Activated CD4-positive, alpha-beta T cell treated with anti-CD3 and anti-CD28 coated beads for 36 hours (primary cell): ENCODE measurements around the gene SSR1. TPM values are rescaled to one million over a fixed set of nuclear protein-coding genes. Genes with fewer than 3 reads are reported as not detected.
"Not testable (repeated sequence)": the region's sequence is repeated elsewhere in the genome, so short reads cannot be mapped to it uniquely, and the experiment has no call there.

Experiments
- ATAC-seq: fragments of 200-7000 bp; cut with Tn5 transposase; one replicate; pipeline ENCODE4 v1.10.0; 2021; ENCODE audit warnings: mild to moderate bottlenecking, moderate library complexity
- CTCF ChIA-PET: fragments of 350-600 bp; sonication (Branson Sonifier 250); formaldehyde crosslinking; loops from one replicate; lab custom pipeline; 2021; ENCODE audit warnings: antibody characterized with exemption; lab: Charles Lee
- POLR2A ChIA-PET: fragments of 350-600 bp; sonication (Branson Sonifier 250); formaldehyde crosslinking; loops from one replicate; lab custom pipeline; 2021; ENCODE audit warnings: antibody characterized with exemption, inconsistent platforms; lab: Charles Lee
- DNase-seq: peaks from one replicate; pipeline ENCODE4 v3.0.0-alpha.2; 2020
- H3K27ac Mint-ChIP-seq: one replicate; pipeline ENCODE4 v1.8.0; 2021; ENCODE audit warnings: mixed read lengths
- H3K27me3 Mint-ChIP-seq: one replicate; pipeline ENCODE4 v1.8.0; 2021; ENCODE audit warnings: mixed read lengths
- H3K36me3 Mint-ChIP-seq: one replicate; pipeline ENCODE4 v1.8.0; 2021; ENCODE audit warnings: low read depth, mixed read lengths
- H3K4me1 Mint-ChIP-seq: one replicate; pipeline ENCODE4 v1.8.0; 2021; ENCODE audit warnings: mixed read lengths
- H3K4me3 Mint-ChIP-seq: one replicate; pipeline ENCODE4 v1.8.0; 2021; ENCODE audit warnings: mild to moderate bottlenecking, moderate library complexity, mixed read lengths
- H3K9me3 Mint-ChIP-seq: one replicate; pipeline ENCODE4 v1.8.0; 2021; ENCODE audit warnings: low read depth, mixed read lengths
- intact Hi-C, 2 experiments: fragments of 100-400 bp; cut with DNase I in 1 of 2; cut with micrococcal nuclease in 1 of 2; formaldehyde crosslinking; loops; one replicate each; pipeline versions ENCODE4 v1.14.2 to v1.15.1; 2022 to 2024; cut with DNase I, micrococcal nuclease
- total RNA-seq, 2 experiments: library from RNA; stranded (reverse); gene quantifications; one replicate each; pipeline ENCODE4 v1.2.3, GENCODE V29; 2021

Gene SSR1
- total RNA-seq, 2 experiments from 2014 or later = 129 to 165 TPM

GRCh38 chr6:7338031-7338430 is 25.0 kb upstream of the SSR1 start:
- no peaks in the 10 kb centered on the region for H3K9me3 Mint-ChIP-seq
- H3K36me3 Mint-ChIP-seq = no peaks in the 10 kb centered on the region
- intact Hi-C loops = loop anchor here in 1 of 2 experiments (2.0 kb wide), 1 partner anchor 61 kb away; no protein-coding TSS in a partner anchor
- peaks cover 2% of the 10 kb centered on the region for H3K27me3 Mint-ChIP-seq
- peaks cover 2% of the 10 kb centered on the region for H3K4me1 Mint-ChIP-seq
- H3K27ac Mint-ChIP-seq = no peak overlapping the region
- POLR2A ChIA-PET = no interaction called here
- no peak for ATAC-seq
- H3K4me3 Mint-ChIP-seq = no peak overlapping the region
- CTCF ChIA-PET = interaction anchor here (1.5 kb wide), 1 partner anchor 54 kb away, joined by 3 read pairs; no protein-coding TSS in a partner anchor
- DNase-seq = no peak

- Mint-ChIP-seq H3K9me3 (no peaks in the 10 kb centered on the region), H3K4me1 (no peaks in the 10 kb centered on the region), H3K36me3 (no peaks in the 10 kb centered on the region), H3K4me3 (no peak overlapping the region), H3K27me3 (no peaks in the 10 kb centered on the region), H3K27ac (no peak overlapping the region)
- ATAC-seq (no peak), DNase-seq (no peak)
- intact Hi-C loops = no loop called here
- ChIA-PET CTCF (interaction anchor here (0.5 kb wide), 1 partner anchor 61 kb away, joined by 3 read pairs; no protein-coding TSS in a partner anchor), POLR2A (no interaction called here)
Measured at GRCh38 chr6:7335519-7335918, 22.5 kb upstream of the SSR1 start.

GRCh38 chr6:7334685-7335084 is 21.7 kb upstream of the SSR1 start:
- Mint-ChIP-seq H3K27me3 (no peaks in the 10 kb centered on the region), H3K4me3 (no peak overlapping the region), H3K9me3 (no peaks in the 10 kb centered on the region), H3K27ac (no peak overlapping the region), H3K36me3 (no peaks in the 10 kb centered on the region), H3K4me1 (no peaks in the 10 kb centered on the region)
- ATAC-seq (no peak), DNase-seq (no peak)
- intact Hi-C loops = no loop called here
- CTCF ChIA-PET = interaction anchor here (0.5 kb wide), 1 partner anchor 60 kb away, joined by 3 read pairs; no protein-coding TSS in a partner anchor
- POLR2A ChIA-PET = no interaction called here

- DNase-seq = no peak
- intact Hi-C loops = no loop called here
- Mint-ChIP-seq H3K27ac (no peak overlapping the region), H3K36me3 (no peaks in the 10 kb centered on the region), H3K27me3 (peaks cover 4% of the 10 kb centered on the region), H3K4me1 (no peaks in the 10 kb centered on the region), H3K9me3 (no peaks in the 10 kb centered on the region), H3K4me3 (no peak overlapping the region)
- no peak for ATAC-seq
- ChIA-PET CTCF (interaction anchor here (0.6 to 1.4 kb wide), 4 partner anchors 20 to 57 kb away, joined by 3 to 4 read pairs (median 3); no protein-coding TSS in a partner anchor), POLR2A (interaction anchor here (0.6 kb wide), 2 partner anchors 97 to 136 kb away, joined by 4 to 9 read pairs; no protein-coding TSS in a partner anchor)
Measured at GRCh38 chr6:7332090-7332745, 19.2 kb upstream of the SSR1 start.

GRCh38 chr6:7331452-7331851 is 18.5 kb upstream of the SSR1 start:
- DNase-seq = no peak
- Mint-ChIP-seq H3K27me3 (peaks cover 4% of the 10 kb centered on the region), H3K36me3 (no peaks in the 10 kb centered on the region), H3K27ac (no peak overlapping the region), H3K9me3 (no peaks in the 10 kb centered on the region), H3K4me1 (no peaks in the 10 kb centered on the region), H3K4me3 (no peak overlapping the region)
- intact Hi-C loops = no loop called here
- no peak for ATAC-seq
- POLR2A ChIA-PET = interaction anchor here (0.6 kb wide), 1 partner anchor 98 kb away, joined by 9 read pairs; no protein-coding TSS in a partner anchor
- CTCF ChIA-PET = interaction anchor here (0.6 to 1.4 kb wide), 3 partner anchors 32 to 284 kb away, joined by 3 to 4 read pairs (median 3); no protein-coding TSS in a partner anchor

- CTCF ChIA-PET = interaction anchor here (1.1 to 1.5 kb wide), 2 partner anchors 13 to 48 kb away, joined by 3 read pairs; no protein-coding TSS in a partner anchor
- no peak for DNase-seq
- Mint-ChIP-seq H3K27ac (no peak overlapping the region), H3K27me3 (peaks cover 12% of the 10 kb centered on the region), H3K36me3 (no peaks in the 10 kb centered on the region), H3K4me3 (no peak overlapping the region), H3K4me1 (no peaks in the 10 kb centered on the region), H3K9me3 (no peaks in the 10 kb centered on the region)
- ATAC-seq = peak; percentile 47
- POLR2A ChIA-PET = no interaction called here
- intact Hi-C loops = no loop called here
Measured at GRCh38 chr6:7328243-7328642, 15.2 kb upstream of the SSR1 start.

GRCh38 chr6:7325750-7326149 is 12.8 kb upstream of the SSR1 start:
- Mint-ChIP-seq H3K4me3 (no peak overlapping the region), H3K27me3 (peaks cover 12% of the 10 kb centered on the region), H3K9me3 (no peaks in the 10 kb centered on the region), H3K4me1 (no peaks in the 10 kb centered on the region), H3K27ac (no peak overlapping the region), H3K36me3 (no peaks in the 10 kb centered on the region)
- intact Hi-C loops = no loop called here
- no peak for ATAC-seq
- no peak for DNase-seq
- CTCF ChIA-PET = interaction anchor here (0.8 to 1.7 kb wide), 2 partner anchors 50 to 64 kb away, joined by 3 to 5 read pairs; partner anchors contain the start of genes CAGE1 and RIOK1
- POLR2A ChIA-PET = no interaction called here

GRCh38 chr6:7324520-7324919 is 11.5 kb upstream of the SSR1 start:
- Mint-ChIP-seq H3K27me3 (peaks cover 12% of the 10 kb centered on the region), H3K4me1 (no peaks in the 10 kb centered on the region), H3K36me3 (no peaks in the 10 kb centered on the region), H3K9me3 (no peaks in the 10 kb centered on the region), H3K4me3 (no peak overlapping the region), H3K27ac (no peak overlapping the region)
- CTCF ChIA-PET = interaction anchor here (0.6 to 1.7 kb wide), 3 partner anchors 9 to 1152 kb away, joined by 3 to 5 read pairs (median 3); no protein-coding TSS in a partner anchor
- POLR2A ChIA-PET = interaction anchor here (0.5 kb wide), 1 partner anchor 1218 kb away, joined by 8 read pairs; no protein-coding TSS in a partner anchor
- intact Hi-C loops = no loop called here
- ATAC-seq (no peak), DNase-seq (no peak)

- ChIA-PET POLR2A (no interaction called here), CTCF (no interaction called here)
- no peak overlapping the region for H3K4me3 Mint-ChIP-seq
- no peaks in the 10 kb centered on the region for H3K9me3 Mint-ChIP-seq
- H3K27me3 Mint-ChIP-seq = peaks cover 8% of the 10 kb centered on the region
- H3K4me1 Mint-ChIP-seq = no peaks in the 10 kb centered on the region
- intact Hi-C loops = no loop called here
- ATAC-seq (no peak), DNase-seq (no peak)
- no peaks in the 10 kb centered on the region for H3K36me3 Mint-ChIP-seq
- no peak overlapping the region for H3K27ac Mint-ChIP-seq
Measured at GRCh38 chr6:7323074-7323473, 10.1 kb upstream of the SSR1 start.

- POLR2A ChIA-PET, ATAC-seq, intact Hi-C loops, H3K36me3 Mint-ChIP-seq, H3K27me3 Mint-ChIP-seq, H3K9me3 Mint-ChIP-seq, DNase-seq, H3K27ac Mint-ChIP-seq, H3K4me1 Mint-ChIP-seq, H3K4me3 Mint-ChIP-seq: not testable (repeated sequence)
- CTCF ChIA-PET = interaction anchor here (0.6 kb wide), 1 partner anchor 68 kb away, joined by 3 read pairs; the partner anchor contains the start of gene RIOK1
Measured at GRCh38 chr6:7321866-7322265, 8.9 kb upstream of the SSR1 start.

- H3K36me3 Mint-ChIP-seq, H3K9me3 Mint-ChIP-seq, H3K4me1 Mint-ChIP-seq, DNase-seq, H3K27ac Mint-ChIP-seq, H3K4me3 Mint-ChIP-seq, POLR2A ChIA-PET, ATAC-seq, H3K27me3 Mint-ChIP-seq, CTCF ChIA-PET: not testable (repeated sequence)
- intact Hi-C loops = loop anchor here in 1 of 2 experiments (10.0 kb wide), 1 partner anchor 745 kb away; the partner anchor contains the start of gene BLOC1S5
Measured at GRCh38 chr6:7319406-7319805, 6.4 kb upstream of the SSR1 start.
